ENCODE data around the gene LDLRAD4.
"Not testable (repeated sequence)": the region's sequence is repeated elsewhere in the genome, so short reads cannot be mapped to it uniquely, and the experiment has no call there.

LDLRAD4 gene

GRCh38 chr18:13253786-13254688 is 35.5 kb downstream of the LDLRAD4 start:
- no peak for DNase-seq

DNA sequence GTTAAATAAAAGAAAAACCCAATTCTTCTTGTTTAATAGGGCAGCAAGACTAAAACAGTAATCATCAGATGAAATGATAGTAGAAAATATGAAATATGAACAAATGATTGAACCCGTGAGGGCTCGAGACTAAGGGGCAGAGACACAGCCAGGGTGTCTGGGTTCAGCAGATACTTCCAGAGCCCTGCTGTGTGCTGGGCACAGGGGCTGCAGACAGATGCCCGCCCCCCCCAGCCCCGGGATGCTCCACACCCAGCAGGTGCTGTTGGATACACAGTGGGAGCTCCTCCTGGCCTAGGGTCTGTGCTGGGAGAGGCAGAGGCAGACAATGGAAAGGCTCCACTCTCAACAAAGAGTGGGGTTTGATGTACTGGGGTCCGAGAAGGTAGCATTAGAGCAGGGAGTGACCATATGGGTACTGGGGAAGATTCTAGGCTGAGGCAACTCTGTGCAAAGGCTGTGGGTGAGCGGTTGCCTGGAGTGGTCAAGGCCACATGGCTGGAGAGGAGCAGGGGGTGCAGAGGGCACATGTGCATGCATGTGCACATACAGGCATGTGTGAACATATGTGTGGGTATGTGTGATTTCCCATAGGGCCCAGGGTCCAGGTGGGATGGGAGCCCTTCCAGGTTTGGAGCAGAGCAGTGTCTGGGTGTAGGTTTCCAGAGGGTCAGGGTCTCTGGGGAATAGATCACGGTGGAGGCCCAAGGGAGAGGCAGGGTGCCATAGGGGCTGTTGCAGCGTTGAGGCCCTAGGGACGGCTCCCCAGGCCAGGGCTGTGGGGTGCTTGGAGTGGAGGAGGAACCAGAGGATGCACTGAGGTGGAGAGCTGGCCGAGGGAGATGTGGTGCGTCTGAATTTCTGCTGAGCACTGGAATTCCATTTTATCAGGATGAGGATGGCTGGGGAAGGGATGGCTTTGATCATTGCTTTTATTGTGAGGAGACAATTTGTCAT is 36.7 kb downstream of the LDLRAD4 start:
- DNase-seq, result no peak

DNA sequence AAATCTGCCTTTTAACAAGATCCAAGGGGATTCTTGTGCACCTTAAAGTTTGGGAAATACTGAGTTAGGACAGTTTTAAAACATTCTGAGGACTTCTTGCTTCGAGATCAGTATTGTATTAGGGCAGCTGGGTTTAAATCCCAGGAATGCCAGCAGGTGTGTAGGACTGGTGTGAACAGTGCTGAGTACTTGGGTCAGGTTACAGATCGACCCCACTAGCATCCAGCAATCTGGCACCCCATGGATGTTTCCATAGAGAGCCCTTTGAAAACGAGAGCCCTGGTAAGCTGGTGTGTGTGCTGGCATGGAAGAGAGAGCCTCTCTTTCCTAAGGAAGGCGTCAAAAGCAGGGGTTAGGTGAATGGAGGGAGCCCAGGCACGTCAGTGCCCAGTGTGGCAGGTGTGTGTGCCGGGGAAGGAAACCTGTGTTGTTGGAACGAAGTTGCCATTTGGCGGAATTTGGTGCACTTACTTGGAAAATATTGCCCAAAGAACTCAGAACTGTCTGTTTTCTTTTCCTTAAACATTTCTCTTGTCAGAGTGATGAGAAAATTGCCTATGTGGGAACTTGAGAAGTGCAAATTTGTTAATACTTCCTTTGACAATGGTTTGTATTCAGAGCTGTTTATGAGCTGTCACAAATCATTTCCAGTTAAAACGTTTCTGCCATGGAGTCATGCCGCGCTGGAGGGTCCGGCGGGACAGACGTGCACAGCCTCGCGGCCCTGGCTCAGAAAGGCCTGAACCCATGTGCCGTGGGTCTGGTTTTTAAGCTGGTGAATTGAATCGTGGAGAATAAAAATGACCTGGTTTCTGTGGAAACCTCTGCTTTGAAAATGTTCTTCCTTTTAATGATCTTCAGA is 38.1 kb downstream of the LDLRAD4 start:
- DNase-seq, result peak; percentile 54

DNA sequence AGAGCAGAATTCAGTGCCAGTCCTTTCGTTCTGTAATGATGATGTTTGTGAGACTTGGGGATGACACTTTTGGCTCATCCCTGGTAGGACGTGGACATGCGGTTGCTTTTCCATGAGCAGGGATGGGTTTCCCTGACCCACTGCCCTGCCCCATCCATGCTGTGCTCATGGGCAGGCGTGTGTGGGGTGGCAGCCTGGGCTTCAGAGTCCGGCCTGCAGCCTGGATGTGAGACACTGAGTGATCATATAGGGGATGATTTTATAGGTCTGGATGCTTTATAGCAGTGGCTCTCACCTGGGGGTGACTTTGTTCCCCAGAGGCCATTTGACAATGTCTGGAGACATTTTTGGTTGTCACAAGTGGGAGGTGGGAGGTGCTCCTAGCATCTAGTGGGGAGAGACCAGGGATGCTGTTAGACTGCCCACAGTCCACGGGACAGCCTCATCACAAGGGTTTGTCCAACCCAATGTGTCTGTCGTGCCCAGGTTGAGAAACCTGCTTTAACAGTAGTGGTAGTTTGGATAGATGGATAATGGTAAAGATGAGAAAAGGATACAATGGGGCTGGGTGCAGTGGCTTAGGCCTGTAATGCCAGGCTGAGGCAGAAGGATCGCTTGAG is 38.9 kb downstream of the LDLRAD4 start:
- DNase-seq, result no peak

DNA sequence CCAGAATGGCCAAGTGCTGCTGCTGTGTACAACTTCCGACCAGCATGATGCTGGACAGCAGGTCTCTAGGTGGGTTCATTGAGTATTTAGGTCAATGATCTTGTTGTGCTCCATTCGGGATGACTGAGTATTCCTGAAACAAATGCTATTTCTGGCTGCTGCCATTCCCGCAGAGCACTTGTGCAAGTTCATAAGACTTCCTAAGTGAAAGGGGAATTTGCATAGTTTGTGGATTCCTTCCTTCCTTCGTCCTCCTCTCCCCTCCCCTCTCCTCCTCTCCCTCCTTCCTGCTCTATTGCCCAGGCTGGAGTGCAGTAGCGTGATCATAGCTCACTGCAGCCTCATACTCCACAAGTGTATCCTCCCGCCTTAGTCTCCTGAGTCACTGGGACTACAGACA is 40.4 kb downstream of the LDLRAD4 start:
- DNase-seq, result no peak

DNA sequence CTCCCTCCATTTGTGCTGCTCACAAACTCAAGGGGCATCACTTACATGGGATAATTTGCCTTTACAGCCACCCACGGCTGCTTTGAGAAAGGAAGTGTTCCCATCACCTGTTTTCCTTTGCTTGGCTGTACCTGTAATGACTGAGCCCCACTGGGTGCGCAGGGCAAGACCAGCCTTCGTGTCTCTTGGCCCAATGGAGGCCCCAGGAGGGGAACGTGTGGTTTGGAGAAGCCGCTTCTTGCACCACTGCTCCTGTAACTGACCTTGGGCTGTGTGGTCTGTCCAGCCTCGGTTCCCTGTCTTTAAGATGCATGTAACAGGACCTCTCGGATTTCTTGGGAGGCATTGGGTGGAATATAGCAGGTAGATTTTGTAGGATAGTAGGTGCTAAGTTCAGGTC is 41.1 kb downstream of the LDLRAD4 start:
- no peak for DNase-seq

- DNase-seq, result no peak
These were observed 41.8 kb downstream of the LDLRAD4 start for GRCh38 chr18:13260197-13260934.

GRCh38 chr18:13260935-13261640 is 42.5 kb downstream of the LDLRAD4 start:
- no peak for DNase-seq

GRCh38 chr18:13261661-13262357 is 43.2 kb downstream of the LDLRAD4 start:
- DNase-seq, result no peak

DNA sequence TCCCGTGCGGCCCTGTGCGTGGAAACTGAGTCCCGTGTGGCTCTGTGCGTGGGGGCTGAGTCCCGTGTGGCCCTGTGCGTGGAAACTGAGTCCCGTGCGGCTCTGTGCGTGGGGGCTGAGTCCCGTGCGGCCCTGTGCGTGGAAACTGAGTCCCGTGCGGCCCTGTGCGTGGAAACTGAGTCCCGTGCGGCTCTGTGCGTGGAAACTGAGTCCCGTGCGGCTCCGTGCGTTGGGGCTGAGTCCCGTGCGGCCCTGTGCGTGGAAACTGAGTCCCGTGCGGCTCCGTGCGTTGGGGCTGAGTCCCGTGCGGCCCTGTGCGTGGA is 43.8 kb downstream of the LDLRAD4 start:
- DNase-seq, result not testable (repeated sequence)

DNA sequence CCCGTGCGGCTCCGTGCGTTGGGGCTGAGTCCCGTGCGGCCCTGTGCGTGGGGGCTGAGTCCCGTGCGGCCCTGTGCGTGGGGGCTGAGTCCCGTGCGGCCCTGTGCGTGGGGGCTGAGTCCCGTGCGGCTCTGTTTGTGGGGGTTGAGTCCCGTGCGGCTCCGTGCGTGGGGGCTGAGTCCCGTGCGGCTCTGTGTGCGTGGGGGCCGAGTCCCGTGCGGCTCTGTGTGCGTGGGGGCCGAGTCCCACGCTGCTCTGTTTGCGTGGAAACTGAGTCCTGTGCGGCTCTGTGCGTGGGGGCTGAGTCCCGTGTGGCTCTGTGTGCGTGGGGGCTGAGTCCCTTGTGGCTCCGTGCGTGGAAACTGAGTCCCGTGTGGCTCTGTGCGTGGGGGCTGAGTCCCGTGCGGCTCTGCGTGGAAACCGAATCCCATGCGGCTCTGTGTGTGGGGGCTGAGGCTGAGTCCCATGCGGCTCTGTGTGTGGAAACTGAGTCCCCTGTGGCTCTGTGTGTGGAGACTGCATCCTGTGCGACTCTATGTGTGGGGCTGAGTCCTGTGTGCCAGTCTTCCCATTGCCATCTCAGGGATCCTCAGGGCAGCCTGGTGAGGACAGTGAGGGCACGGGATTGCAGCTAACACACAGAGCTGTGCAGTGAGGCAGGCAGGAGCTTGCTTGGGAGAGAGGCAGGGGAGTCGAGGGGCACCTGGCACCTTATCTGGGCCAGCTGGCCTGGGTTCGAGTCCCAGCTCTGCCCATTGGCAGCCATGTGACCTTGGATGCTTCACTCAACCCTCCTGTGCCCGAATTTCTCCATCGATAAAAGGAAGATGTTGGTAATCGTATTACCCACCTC is 44.5 kb downstream of the LDLRAD4 start:
- no peak for DNase-seq

DNA sequence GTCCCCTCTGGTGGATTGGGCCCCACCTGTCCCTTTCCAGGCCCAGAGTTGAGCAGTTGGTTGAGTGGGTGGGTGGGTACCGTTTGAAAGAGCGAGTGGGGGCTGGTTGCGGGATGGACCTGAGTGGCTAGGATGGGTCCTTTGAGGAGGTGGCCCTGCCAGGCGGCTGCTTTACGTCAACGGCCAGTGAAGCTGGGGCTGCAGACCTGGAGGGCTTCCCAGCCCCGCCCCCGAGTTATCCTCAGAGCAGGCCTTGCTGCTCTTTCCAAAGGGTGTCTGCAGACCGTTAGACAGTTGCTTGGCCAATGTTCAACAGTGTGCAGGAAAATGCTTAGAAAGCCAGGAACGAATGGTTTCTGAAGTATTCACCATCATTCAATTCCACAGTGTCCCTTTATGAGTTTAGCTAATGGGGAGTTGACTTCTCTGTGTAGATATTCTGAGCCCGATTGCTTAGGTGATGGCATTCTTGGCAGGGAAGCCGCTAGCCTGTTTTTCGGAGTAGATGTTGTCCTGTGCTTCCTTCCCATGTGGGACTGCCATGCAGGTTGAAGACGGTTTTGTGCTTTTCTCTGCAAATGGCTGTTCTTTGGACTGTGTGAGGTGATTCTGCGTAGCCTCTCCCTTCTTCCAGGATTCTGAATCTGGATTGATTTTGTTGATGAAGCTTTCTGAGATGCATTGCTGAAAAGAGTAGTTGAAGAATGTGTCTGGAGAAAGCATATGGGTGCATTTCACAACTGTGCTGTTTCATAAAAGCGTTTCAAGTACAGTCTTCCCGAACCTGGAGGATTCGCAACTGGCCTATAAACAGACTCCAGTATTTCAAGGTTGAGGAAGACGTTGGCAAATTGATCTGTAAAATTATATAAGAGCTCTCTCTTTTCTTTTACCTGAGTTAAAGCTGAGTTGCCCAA is 45.8 kb downstream of the LDLRAD4 start:
- DNase-seq, result no peak

DNA sequence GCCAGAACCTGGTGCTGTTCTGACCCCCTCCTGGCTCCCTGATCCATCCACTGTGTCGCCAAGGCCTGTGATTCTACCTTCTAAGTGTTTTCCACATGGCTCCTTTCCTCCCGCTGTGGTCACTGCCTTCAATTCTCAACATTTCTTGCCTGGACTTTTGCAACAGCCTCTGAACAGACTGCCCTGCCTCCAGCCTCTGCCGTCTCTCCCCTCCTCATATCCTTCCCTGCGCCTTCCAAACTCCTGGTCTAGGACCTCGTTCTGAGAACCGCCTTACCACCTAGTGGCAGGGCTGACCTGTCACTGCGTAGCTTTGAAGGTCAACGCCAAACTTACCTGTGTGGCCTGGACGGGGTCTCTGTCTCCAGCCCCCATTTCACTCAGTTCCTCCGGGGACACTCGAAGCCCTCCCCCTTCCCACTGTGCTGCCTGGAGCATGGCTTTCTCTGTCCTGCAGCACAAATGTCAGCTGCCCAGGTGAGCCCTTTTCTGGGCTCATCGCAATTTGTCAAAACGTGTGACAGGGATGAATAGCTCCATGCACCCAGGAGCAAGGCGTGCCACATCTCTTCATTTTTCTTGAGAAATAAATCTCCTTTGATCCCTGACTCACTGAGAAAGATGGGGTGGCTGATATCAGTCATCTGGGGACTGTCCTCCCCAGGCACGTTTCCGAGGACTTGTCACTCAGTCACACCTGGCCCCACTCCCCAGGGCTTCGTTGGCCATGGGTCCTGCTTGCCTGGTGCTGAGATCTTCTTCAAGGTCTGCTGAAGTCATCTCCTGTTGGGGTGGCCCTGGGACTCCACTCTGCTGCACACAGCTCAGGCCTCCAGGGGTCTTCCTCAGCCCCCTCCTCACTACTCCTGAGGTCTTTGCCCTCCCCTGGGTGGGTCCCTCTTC is 46.7 kb downstream of the LDLRAD4 start:
- no peak for DNase-seq

- no peak for DNase-seq
These were observed 47.3 kb downstream of the LDLRAD4 start for GRCh38 chr18:13265911-13266217.

GRCh38 chr18:13266218-13267100 is 47.9 kb downstream of the LDLRAD4 start:
- no peak for DNase-seq

GRCh38 chr18:13267431-13267873 is 48.9 kb downstream of the LDLRAD4 start:
- no peak for DNase-seq

All from DMS79 (cell line).